Panc1 (cell line): ENCODE measurements around the gene MDC1. TPM values are rescaled to one million over a fixed set of nuclear protein-coding genes. Genes with fewer than 3 reads are reported as not detected.

Experiments
- ATAC-seq: fragments of 200-7000 bp; cut with Tn5 transposase; 2 replicates; pipeline ENCODE4 v1.9.1; 2020; ENCODE audit warnings: mild to moderate bottlenecking, moderate library complexity
- BruUV-seq: library from RNA; stranded (reverse); fragments of 400-500 nt; replicated peaks from 2 replicates; lab custom pipeline; 2021; lab: Mats Ljungman, UMichigan
- CTCF ChIA-PET: fragments of 300-600 bp; sonication (Branson Sonifier 250); formaldehyde crosslinking; loops from one replicate; lab custom pipeline; 2022; ENCODE audit warnings: antibody characterized with exemption; lab: Charles Lee
- POLR2A ChIA-PET: fragments of 300-600 bp; sonication (Branson Sonifier 250); formaldehyde crosslinking; loops from one replicate; lab custom pipeline; 2022; ENCODE audit warnings: antibody characterized with exemption; lab: Charles Lee
- DNase-seq: peaks from one replicate; pipeline ENCODE4 v3.0.0-alpha.2; 2010; ENCODE audit warnings: low read depth, low spot score
- H3K27ac ChIP-seq: 2 replicates; pipeline ENCODE4 v1.5.1; 2011; ENCODE audit warnings: mild to moderate bottlenecking, low read length, inconsistent platforms
- H3K27me3 ChIP-seq: fragments of 200-500 bp; sonication (Bioruptor generic); 2 replicates; pipeline ENCODE4 v1.6.0; 2014; ENCODE audit warnings: low read length, inconsistent platforms; ENCODE audit not compliant: control insufficient read depth, insufficient read depth
- H3K36me3 ChIP-seq: fragments of 200-500 bp; sonication (Bioruptor generic); 2 replicates; pipeline ENCODE4 v1.5.1; 2014; ENCODE audit warnings: inconsistent platforms, mild to moderate bottlenecking, low read length, moderate library complexity; ENCODE audit not compliant: control insufficient read depth, insufficient read depth
- H3K4me1 ChIP-seq: 2 replicates; pipeline ENCODE4 v1.5.1; 2011; ENCODE audit warnings: inconsistent platforms, mild to moderate bottlenecking, low read length, moderate library complexity; ENCODE audit not compliant: control insufficient read depth, insufficient read depth
- H3K4me3 ChIP-seq, 2 experiments: 2 replicates each; pipeline ENCODE4 v1.5.1; 2011 to 2012; ENCODE audit warnings: low read depth in 2 of 2, low read length in 2 of 2, mild to moderate bottlenecking in 2 of 2, inconsistent platforms in 1 of 2, moderate library complexity in 1 of 2
- H3K9me3 ChIP-seq: fragments of 200-500 bp; sonication (Bioruptor generic); 2 replicates; pipeline ENCODE4 v1.5.1; 2014; ENCODE audit warnings: low read depth, mild to moderate bottlenecking, inconsistent platforms, low read length, moderate library complexity; ENCODE audit not compliant: control insufficient read depth, insufficient read depth
- CTCF ChIP-seq: fragments of 450-650 bp; IDR thresholded peaks from 2 replicates; pipeline ENCODE4 v1.5.1; 2017; ENCODE audit warnings: mild to moderate bottlenecking
- POLR2AphosphoS5 ChIP-seq: IDR thresholded peaks from 2 replicates; pipeline ENCODE4 v1.6.1; 2012; ENCODE audit warnings: mild to moderate bottlenecking, low read depth, low read length, moderate library complexity
- REST ChIP-seq, 2 experiments: IDR thresholded peaks; 2 replicates each; pipeline ENCODE4 v1.6.1; 2011 to 2012; ENCODE audit warnings: low read depth in 2 of 2, control low read depth in 1 of 2, low read length in 1 of 2, mild to moderate bottlenecking in 1 of 2, moderate library complexity in 1 of 2; ENCODE audit not compliant: insufficient read depth in 1 of 2
- SIN3A ChIP-seq: IDR thresholded peaks from 2 replicates; pipeline ENCODE4 v1.6.1; 2012; ENCODE audit warnings: low read depth, mild to moderate bottlenecking, low read length, moderate library complexity, borderline replicate concordance; ENCODE audit not compliant: insufficient read depth
- TCF7L2 ChIP-seq: IDR thresholded peaks from 2 replicates; pipeline ENCODE4 v1.6.1; 2011; ENCODE audit warnings: mild to moderate bottlenecking, low read depth, low read length, inconsistent platforms
- in situ Hi-C: cut with HindIII; loops from 2 replicates; pipeline ENCODE4 v1.10.0; 2016; ENCODE audit warnings: low sequenced_read_pairs, low pct_unique_long_range_greater_than_20kb
- intact Hi-C: fragments of 100-400 bp; cut with micrococcal nuclease; formaldehyde crosslinking; loops from one replicate; pipeline ENCODE4 v1.10.0; 2022; ENCODE audit not compliant: unreplicated experiment
- total RNA-seq: library from RNA; stranded (reverse); gene quantifications from one replicate; pipeline ENCODE4 v1.2.1, GENCODE V29; 2021; ENCODE audit not compliant: unreplicated experiment

Gene MDC1
- total RNA-seq, 1 experiment from 2014 or later: 68.6 TPM

GRCh38 chr6:30711758-30712380, 5.2 kb downstream of the MDC1 start:
- TF ChIP-seq SIN3A (no peak), CTCF (no peak), REST (IDR thresholded peaks at IDR 0.05; ENCODE audit: insufficient read depth in 1 of 2, low read depth in 2 of 2, low read length in 1 of 2) (no peak), TCF7L2 (no peak), POLR2AphosphoS5 (no peak)
- ATAC-seq: no peak
- Histone ChIP-seq H3K27ac (no peak overlapping the region), H3K36me3 (peaks cover 3% of the 10 kb centered on the region; the same call in 1 of the 2 replicates), H3K4me3 (no peak overlapping the region), H3K9me3 (no peaks in the 10 kb centered on the region), H3K4me1 (peaks cover 14% of the 10 kb centered on the region), H3K27me3 (no peaks in the 10 kb centered on the region)
- intact Hi-C loops (no loop called here), in situ Hi-C loops (no loop called here)
- ChIA-PET CTCF (no interaction called here), POLR2A (no interaction called here)
- BruUV-seq: no TSS peak
- no peak for DNase-seq

GRCh38 chr6:30709101-30709868, 7.8 kb downstream of the MDC1 start:
- Histone ChIP-seq H3K36me3 (no peaks in the 10 kb centered on the region), H3K27ac (no peak overlapping the region), H3K4me3 (no peak overlapping the region), H3K9me3 (no peaks in the 10 kb centered on the region), H3K27me3 (no peaks in the 10 kb centered on the region), H3K4me1 (peaks cover 11% of the 10 kb centered on the region)
- ChIA-PET CTCF (no interaction called here), POLR2A (interaction anchor here (0.7 kb wide), 1 partner anchor 108 kb away, joined by 3 read pairs; no protein-coding TSS in a partner anchor)
- DNase-seq (no peak), ATAC-seq (no peak)
- intact Hi-C loops (no loop called here), in situ Hi-C loops (no loop called here)
- no TSS peak for BruUV-seq
- TF ChIP-seq POLR2AphosphoS5: no peak
